A549 treated with AZD2906 at 1 μM for 4 hours (cell line): ENCODE measurements around the gene PRIM1. TPM values are rescaled to one million over a fixed set of nuclear protein-coding genes. Genes with fewer than 3 reads are reported as not detected.

Experiments used
- total RNA-seq: library from RNA; stranded (reverse); fragments of 200-300 nt; extraction: Qiagen RNA extraction; gene quantifications from 5 replicates; pipeline ENCODE4 v1.2.3, GENCODE V29; 2022

The PRIM1 gene
- 22.5 to 29.6 TPM (median 23.8 TPM) in 5 replicates for total RNA-seq

DNA sequence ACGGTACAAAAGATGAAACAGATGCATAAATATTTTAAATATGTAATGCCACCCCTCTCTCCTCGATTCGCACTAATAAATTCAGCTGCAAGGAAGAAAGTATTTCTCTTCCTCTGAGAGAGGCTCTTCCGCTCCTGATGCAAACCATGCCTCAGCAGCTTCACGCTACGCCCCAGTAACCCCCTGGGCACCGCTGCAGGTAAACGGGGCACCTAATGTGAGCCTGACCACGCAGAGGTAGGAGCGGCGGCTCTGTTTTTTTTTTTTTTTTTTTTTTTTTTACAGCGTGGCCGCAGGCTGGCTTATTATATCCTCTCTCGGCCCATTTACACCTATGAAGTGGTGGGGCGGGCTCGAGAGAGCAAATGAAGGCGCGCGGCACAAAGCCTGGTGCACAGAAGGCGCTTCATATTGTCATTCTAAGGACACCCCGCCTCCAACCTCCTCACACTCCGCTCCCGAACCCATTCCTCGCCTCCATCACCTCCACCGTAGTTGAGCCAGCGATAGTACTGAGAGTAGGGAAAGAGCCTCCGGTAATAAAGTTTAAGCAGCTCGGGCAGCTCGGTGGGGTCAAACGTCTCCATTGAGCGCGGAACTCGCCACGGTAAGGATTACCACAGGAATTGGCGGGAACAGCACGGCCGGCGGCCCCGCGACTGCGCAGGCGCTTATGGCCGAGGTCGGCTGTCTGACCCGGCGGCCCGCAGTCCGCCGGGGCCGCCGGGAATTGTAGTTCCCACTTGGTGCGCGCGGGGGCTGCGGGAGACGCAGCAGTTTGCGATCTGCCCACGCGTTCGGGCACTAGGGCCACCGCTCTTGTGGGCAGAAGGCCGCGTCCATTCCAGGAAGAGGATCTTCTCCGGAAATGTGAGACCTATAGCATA lies at the start of gene PRIM1:
Gene PRIM1, minus strand, starts transcription at position 612 of the 887 bp plus-strand sequence. Its CDS starts 25 bp downstream, at position 587.

GRCh38 chr12:56724972-56725722 lies 27.0 kb downstream of the PRIM1 start, which contains the start of gene NACA:
Gene NACA (minus strand): TSS chr12:56725299. CDS start chr12:56724521, 778 bp downstream.

DNA sequence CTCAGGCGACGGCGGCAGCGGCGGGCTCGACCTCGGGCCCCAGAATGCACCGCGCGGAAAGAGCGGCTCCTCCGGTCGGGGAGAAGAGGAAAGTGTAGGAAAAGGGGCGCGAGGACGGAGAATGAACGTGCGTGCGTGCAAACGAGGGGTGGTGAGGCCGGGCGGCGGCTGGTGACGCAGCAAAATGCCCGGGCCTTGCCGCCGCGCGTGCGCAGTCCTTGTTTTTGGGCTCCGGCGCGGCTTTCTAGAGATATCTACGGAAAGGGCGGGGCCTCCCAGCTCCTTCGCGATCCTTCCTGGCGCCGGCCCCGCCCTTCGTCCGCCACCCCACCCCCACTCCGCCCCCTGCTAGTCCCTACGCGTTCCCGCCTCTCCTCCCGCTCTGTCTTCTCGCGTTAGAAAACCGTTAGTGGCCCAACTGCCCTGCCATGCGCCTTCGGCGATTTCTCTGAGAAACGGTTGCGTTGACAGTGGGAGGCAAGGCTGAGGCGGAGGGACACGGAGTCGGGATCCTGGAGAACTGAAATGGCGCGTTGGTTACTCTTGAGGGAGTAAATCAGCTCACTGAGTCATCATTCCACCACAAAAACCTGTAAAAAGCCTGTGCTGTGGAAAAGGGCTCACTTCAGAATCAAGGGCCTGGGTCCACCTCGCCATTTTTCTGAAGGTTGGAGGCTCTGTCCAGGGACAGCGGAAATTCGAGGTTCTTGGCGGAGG lies 63.8 kb downstream of the PRIM1 start, which contains the start of gene PTGES3:
Gene PTGES3, minus strand, starts transcription at position 156 of the 717 bp plus-strand sequence. CDS start 285 bp downstream, outside the sequence.

Other genes with a start within 250 kb of the PRIM1 start
- 7.1 to 12.7 TPM (median 9.1 TPM) in 5 replicates for gene RBMS2, start 230.5 kb downstream of the PRIM1 start, total RNA-seq
- 28.9 to 40.4 TPM (median 35.6 TPM) in 5 replicates for gene BAZ2A, start 122.0 kb downstream of the PRIM1 start, total RNA-seq
- 838 to 914 TPM (median 893 TPM) in 5 replicates for gene ATP5F1B, start 106.3 kb downstream of the PRIM1 start, total RNA-seq
- 340 to 396 TPM (median 363 TPM) in 5 replicates for gene PTGES3, start 64.0 kb downstream of the PRIM1 start, total RNA-seq
- 1,458 to 1,777 TPM (median 1,493 TPM) in 5 replicates for gene NACA, start 27.0 kb downstream of the PRIM1 start, total RNA-seq
- gene HSD17B6, start 11.0 kb upstream of the PRIM1 start, total RNA-seq: 0.93 to 1.6 TPM (median 1.3 TPM) in 5 replicates
- gene SDR9C7, start 182.1 kb upstream of the PRIM1 start, total RNA-seq: 0.03 to 0.08 TPM (median 0.05 TPM) in 4 of 5 replicates, not detected in the other
- gene RDH16, start 205.3 kb upstream of the PRIM1 start, total RNA-seq: 0.10 to 0.39 TPM (median 0.23 TPM) in 5 replicates